ENCODE data around the gene C14orf132.

DNA sequence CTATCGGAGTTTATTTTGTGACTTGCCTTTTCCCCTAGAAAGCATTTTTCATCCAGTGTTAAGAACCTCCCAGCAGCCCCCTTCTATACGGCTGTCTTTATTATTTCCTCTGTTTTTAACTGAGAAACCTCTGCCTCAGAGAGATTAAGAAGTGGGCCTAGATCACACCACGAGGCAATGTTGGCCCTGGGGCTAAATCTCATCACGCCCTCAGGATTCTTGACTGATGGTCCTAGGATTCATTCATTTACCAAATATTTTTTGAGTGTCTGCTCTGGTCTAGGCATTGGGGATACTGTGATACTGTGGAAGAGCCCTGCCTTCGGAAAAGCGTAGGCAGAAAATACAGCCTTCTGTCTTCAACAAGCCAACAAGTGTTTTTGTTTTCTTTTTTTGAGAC lies 42.1 kb downstream of the C14orf132 start:
- TF ChIP-seq, protein P1, sequence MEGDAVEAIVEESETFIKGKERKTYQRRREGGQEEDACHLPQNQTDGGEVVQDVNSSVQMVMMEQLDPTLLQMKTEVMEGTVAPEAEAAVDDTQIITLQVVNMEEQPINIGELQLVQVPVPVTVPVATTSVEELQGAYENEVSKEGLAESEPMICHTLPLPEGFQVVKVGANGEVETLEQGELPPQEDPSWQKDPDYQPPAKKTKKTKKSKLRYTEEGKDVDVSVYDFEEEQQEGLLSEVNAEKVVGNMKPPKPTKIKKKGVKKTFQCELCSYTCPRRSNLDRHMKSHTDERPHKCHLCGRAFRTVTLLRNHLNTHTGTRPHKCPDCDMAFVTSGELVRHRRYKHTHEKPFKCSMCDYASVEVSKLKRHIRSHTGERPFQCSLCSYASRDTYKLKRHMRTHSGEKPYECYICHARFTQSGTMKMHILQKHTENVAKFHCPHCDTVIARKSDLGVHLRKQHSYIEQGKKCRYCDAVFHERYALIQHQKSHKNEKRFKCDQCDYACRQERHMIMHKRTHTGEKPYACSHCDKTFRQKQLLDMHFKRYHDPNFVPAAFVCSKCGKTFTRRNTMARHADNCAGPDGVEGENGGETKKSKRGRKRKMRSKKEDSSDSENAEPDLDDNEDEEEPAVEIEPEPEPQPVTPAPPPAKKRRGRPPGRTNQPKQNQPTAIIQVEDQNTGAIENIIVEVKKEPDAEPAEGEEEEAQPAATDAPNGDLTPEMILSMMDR (IDR thresholded peaks at IDR 0.05), result no peak
- no peak for TF ChIP-seq POLR2A (IDR thresholded peaks at IDR 0.05)

All from testis (tissue), 2 donors.